Stimulated activated CD4-positive, alpha-beta T cell treated with anti-CD3 and anti-CD28 coated beads, Interleukin-1b, Interleukin-23, amount 100 ng/mL, for 48 hours (primary cell): Measurements from ENCODE around the gene PPIF.

Source experiments
- DNase-seq: peaks from one replicate; pipeline ENCODE4 v3.0.0-alpha.2; 2020

PPIF gene

DNA sequence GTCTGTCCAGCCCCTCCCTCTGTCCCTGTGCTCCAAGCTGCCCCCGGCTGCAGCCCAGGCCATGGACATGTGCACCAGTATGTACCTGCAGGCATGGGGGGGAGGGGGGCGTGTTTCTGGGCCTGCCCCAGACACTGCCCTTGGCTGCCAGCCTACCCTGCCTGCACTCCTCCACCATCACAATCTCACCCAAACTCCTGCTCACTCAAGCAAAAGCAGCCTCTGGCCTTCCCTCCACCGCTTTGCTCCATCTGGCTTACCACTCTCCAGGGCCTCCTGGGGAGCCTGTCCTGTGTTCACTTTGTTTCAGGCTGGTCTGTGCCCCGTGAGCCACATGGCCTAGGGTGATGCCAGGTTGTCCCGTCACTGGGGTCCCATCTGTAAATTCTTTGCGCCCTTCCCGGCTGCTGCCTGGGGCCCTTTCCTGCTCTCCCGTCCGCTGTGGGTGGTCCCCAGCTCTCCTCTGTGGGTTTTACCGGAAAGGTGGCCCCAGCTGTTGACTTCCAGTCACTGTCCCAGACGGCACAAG is 33.3 kb upstream of the PPIF start:
- DNase-seq: no peak

DNA sequence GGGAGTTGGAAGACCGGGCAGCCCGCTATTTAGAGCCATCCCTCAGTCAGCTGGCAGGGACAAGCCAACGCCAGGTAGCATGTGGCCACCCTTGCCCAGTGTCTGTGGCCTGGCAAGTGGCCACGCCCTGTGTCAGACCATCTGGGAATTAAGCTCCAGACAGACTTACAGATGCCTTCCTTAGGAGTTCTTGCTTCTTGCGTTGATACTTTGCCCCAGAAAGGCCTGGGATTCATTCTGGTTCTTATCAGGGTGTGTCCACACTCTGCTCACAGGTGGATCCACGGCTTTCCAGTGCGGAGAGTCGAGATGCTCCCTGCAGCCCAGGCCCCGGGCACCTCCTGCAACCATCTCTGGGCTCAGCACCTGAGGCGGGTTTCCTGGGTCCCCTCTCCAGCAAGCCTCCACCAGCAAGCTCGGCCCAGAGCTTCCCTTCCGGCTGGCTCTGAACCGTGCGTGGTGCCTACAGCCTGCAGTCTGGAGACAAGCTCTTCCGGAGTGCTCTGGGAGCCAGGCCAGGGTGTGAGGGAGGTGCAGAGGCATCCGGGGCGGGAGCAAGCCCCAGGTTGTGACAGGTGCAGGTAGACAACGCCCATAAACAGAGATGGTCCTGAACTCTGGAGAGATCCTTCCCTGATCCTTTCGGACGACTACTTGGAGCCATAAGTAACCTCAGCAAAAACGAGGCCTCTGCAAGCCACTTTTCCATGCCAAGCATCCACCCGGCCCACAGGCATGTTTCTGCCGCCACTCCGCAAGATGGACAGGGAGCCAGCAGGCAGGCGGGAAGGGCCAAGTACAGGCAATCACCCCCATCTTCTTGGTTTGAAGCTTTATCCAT is 32.3 kb upstream of the PPIF start:
- no peak for DNase-seq

DNA sequence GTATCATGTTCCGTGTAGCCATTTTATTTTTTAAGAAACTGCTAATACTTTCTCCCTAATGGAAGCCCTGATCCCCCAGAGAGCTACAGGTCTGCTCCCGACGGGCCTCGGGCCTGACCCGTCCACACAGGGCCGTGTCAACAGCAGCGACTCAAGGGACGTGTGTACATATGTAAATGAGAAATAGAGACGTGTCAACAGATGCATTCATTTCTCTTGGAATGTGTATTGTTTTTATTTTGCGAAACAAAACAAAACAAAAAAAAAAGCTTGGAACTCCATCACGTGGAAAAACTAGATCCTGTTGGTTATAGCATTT is 31.7 kb upstream of the PPIF start:
- no peak for DNase-seq

DNA sequence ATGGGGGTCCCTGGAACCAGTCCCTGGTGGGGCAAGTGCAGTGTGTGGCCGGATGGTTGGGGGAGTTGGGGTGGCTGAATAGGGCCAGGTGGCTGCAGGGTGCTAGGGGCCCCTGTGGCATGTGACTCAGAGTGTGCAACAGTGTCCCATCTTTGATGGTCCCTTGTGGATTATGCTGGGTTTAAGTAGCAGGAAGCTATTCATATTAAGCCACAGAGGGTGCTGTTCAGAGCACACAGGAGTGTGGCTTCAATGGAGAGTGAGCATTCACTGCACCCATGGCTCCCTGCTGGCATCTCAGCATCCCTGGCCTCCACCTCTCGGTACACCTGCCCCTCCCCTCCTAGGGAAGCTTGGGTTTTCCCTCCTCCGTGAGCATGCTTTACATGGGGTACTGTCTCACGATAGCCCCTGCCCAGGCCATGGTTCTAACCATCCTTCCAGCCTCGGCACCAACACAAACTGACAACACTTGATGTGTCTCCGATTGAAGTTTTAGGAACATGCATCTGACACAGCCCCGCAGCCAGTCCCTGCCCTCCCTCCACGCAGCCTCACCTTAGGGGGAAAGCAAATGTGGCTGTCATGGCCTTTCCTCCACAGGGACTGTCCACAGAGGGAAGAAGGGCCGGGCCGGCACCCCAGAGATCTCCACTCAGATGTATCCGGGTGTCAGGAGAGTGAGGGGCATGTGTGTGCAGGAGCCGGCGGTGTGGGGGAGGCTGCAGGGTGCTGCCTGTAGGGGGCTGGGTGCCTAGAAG is 30.4 kb upstream of the PPIF start:
- DNase-seq: no peak

DNA sequence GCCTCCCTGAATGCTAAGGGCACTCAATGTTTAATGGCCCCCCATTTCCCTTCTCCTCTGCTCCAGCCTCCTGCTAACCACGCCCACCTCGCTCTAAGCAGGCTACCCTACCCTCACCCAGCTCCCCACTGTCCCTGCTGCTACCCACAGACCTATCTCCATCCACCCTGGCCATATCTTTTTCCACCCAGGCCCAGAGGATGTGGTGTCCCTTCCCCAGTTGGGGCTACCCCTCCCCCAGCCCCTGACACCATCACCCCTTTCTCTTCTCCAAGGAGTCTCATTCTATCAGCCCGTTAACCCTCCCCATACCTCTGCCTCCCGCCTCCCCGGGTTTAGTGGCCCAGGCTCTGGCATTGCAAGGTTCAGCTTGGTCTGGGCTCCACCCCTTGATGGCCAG is 28.9 kb upstream of the PPIF start:
- DNase-seq: no peak

DNA sequence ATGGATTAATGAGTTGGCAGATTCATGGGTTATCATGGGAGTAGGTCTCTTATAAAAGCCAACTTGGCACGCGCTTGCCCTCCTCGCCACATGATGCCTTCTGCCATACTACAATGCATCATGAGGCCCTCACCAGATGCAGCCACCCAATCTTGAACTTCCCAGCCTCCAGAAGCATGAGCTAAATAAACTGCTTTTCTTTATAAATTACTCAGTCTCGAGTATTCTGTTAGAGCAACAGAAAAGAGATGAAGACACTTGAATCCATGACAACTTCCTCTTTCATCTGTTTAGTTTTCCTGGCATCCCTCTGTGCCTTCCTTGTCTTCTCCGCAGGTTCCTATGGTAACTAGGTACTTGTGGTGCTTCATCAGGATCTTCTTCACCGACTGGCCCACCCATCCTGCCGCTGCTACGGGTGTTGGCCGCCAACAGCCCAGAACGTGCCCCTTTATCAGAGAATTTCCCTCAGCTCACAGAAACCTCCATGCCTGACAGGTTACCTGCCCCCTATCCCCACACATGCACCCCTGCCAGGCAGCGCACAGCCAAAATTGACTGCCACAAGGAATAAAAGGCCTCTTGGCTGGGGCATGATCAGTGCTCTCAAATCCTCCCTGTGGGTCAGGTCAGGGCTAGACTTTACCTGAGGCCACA is 28.0 kb upstream of the PPIF start:
- DNase-seq: no peak

DNA sequence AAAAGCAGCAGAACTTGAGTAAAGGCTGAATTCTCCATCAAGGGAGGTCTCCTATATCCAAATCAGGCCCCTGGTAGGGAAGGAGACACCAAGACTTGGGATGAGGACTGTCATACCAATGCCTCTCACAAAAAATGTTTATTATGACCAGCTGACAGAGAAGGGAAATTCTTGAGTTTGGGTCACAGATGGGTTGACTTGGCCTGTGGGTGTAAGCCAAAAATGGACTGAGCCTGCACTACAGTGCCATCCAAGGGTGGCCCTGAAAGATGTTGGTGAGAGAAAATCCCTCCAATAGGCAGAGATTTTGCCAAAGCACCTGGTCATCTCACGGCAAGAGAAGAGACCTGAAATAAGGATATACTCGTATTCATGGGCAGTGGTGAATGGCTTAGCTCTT is 27.0 kb upstream of the PPIF start:
- no peak for DNase-seq

DNA sequence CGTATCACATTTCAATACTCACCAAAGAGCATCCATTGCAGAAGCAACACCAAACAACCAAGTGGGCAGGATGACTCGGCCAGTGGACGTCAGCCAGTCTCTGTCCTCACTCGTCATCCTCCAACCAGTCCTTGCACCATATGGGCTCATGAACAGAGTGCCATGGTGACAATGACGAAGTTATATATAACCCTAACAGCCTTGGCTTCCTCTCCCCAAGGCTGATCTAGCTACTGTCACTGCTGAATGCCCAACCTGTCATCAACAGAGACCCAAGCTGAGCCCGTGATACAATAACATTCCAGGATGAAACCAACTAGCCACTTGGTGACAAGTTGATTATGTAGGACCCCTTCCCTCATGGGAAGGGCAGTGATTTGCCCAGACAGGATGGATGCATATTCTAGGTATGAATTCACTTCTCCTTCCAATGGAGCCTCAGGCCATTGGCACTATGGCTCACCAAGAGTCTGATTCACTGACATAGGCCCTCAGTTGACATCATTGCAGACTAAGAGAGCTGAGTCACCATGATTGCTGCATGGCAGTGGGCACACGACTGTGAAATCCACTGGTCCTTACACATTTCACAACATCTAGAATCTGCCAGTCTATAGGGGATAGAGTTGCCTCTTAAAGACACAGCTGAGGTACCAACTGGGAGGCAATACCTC is 26.3 kb upstream of the PPIF start:
- peak; percentile 66 for DNase-seq

DNA sequence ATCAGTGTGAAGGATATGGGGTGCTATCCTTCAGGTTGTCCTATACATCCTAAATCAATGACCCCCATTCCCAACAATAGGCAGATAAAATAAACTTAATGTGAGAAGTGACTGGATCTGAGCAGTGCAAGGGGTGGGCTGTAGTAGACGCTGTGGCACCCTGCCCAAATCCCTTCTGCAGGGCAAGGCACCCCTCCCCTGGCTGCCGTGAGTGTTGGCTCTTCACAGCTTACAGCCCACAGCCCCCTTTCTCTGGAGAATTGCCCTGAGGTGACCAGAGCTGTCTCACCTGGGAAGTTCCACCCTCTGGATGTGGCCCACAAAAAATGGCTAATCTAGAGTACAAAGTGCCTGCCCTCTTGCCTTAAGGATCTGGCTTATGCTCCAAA is 25.8 kb upstream of the PPIF start:
- no peak for DNase-seq

DNA sequence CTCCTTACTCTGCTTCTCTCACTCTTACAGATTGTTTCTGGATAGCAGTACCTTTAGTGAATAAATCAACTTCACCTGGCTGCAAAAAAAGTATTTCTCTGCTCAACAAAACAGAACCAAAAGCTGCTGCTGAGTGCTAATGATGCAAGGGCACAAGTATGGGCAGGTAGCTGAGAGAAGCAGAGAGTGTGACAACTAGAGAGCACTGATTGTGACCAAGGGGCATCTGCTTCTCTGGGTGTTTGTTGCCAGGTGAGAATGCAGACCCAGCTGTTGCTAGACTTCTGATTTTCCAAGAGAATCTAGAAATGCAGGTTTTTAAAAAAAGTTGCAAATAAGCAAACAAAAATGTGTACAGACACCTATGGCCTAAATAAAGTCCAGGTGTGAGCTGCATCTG is 25.3 kb upstream of the PPIF start:
- DNase-seq: no peak

DNA sequence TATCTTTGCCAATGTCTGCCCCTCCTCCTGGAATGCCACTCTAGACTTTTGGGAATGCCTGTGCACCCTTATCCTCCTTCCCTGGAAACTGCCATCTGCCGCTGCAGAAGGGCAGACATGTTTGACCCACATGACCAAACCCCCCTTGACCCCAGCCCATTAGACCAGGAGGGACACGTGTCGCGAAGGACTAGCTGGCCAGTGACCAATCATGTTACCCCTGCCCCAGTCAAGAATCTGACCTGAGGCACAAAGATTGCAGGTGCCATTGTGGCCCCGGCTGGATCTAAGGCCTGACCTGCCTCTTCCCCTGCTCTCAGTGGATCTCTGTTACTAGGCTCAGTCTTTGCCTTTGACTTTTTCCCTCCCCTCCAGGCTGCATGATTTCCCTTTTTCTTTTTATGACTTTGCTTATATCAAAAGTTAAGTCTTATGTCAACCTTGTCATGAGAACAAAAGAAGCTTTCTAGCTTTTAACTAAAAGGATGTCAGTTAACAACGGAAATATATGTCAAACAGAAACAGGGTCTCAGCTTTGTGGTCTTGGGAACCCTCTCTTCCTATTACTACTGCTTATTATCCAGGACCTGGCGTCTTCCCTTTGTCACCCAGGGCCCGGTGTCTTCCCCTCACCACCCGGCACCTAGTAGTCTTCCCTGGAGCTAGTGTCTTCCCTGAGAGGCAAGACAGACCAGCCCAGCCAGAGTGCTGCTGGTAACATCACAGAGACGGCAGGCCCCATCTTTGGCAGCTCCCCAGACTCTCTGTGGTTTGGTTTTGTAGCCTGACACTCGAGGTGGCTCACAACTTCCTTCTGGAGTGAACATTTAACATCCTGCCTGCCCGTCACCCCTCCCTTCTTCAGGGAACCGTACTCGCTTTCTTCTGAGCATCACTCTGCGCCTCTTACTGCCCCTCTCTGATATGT is 24.4 kb upstream of the PPIF start:
- DNase-seq: peak; percentile 82

DNA sequence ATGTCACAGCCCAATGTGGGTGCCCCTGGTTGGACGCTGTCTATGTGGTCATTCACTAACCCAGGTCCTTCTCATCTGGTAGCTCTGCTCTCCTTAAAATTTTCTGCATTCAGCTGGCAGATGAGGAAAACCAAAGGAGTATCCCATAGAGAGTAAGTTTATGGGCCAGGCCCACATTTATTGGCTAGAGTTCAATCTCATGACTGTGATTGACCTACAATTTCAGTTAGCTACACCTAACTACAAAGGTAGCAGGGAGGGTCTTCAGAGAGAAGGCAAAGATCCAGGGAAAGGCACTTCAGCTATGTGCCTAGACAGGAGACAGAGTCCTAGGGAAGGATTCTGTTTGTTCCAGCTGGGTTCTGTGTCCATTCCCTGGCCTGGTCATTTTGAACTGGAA is 23.7 kb upstream of the PPIF start:
- DNase-seq: no peak

DNA sequence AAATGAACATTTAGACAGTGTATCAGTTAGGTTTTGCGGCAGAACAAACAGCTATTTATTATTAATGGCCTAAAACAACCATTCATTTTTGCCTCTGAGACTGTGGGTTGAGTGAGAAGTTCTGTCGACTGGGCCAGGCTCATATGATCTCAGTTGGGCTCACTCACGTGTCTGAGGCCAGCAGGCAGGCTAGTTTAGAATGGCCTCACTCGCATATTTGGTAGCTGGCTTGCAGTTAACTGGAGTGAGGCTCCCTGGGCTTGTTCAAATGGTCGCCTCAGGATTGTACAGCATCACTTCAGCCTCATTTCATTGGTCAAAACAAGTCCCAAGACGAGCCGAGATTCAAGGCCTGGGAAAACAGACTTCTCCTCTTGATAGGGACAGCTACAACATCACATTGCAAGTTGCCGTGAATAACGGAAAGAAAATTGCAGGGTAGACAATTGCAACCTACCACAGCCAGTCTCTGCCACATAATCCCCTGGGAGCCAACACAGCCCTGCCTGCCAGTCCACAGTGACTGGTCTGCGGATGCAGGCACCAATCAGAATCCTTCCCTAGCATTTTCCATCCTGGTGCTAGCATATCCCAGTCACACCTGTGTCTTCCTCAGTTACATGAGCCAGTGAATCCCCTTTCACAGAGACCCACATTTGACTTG is 23.1 kb upstream of the PPIF start:
- no peak for DNase-seq

DNA sequence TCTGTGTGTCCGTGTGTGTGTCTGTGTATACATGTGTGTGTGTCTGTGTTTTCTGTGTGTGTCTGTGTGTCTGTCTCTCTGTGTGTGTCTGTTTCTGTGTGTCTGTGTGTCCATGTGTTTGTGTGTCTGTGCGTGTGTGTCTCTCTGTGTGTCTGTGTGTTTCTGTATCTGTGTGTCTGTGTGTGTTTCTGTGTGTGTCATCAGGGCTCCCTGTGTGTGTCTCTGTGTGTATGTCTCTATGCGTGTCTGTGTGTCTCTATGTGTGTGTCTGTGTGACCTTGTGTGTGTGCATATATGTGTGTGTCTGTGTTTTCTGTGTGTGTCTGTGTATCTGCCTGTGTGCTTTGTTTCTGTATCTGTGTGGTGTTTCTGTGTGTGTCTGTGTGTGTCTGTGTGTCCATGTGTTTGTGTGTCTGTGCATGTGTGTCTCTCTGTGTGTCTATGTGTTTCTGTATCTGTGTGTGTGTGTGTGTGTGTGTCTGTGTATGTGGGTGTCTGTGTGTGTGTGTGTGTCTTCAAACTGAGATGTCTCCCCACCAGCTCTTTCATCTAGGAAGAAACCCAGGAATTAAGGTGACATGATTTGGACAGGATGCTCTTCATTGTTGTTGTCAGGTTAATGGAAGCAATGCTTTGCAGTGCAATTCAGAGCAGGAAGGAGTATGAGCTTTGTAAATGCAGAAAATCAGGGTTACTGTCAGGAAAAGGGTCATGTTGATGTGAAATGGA is 20.7 kb upstream of the PPIF start:
- no peak for DNase-seq

DNA sequence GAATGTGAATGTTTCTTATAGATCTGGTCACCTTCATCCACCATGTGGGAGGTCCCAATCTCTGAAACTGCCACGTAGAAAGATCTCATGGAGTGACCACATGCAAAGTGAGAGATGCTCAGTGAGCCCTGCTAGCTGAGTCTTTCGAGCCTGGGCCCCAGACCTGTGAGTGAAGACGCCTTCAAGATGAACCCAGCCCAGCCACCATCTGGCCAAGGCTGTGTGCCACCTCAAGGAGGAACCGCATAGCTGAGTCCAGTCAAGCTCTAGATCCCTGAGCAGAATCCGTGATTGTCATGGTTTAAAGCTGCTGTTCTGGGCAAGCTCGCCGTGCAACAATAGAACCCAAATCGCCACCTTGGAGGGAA is 20.2 kb upstream of the PPIF start:
- no peak for DNase-seq

DNA sequence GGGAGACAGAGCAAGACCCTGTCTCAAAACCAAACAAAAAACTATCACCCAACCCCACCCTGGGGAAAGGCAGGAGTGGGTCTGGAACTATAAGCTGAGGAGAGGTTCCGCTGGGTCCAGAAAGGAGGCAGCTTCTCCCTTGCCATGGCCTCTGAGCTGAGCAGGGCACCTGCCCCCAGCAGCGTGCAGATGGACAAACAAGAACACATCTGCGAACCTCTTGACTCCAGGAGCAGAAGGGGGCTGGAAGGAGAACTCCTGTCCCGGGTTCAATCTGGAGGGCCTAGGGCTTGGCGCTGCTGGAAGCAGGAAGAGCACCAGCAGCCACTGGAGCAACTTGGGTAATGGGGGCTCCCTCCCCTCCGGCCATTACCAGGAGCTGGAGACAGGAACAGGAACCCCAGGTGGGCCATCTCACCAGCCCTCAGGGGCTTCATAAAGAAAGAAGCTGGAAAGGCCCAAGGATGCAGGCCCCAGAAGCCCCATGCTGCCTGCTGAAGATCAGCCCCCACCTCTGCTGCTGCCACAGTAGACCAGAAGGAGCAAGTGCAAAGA is 19.0 kb upstream of the PPIF start:
- no peak for DNase-seq

DNA sequence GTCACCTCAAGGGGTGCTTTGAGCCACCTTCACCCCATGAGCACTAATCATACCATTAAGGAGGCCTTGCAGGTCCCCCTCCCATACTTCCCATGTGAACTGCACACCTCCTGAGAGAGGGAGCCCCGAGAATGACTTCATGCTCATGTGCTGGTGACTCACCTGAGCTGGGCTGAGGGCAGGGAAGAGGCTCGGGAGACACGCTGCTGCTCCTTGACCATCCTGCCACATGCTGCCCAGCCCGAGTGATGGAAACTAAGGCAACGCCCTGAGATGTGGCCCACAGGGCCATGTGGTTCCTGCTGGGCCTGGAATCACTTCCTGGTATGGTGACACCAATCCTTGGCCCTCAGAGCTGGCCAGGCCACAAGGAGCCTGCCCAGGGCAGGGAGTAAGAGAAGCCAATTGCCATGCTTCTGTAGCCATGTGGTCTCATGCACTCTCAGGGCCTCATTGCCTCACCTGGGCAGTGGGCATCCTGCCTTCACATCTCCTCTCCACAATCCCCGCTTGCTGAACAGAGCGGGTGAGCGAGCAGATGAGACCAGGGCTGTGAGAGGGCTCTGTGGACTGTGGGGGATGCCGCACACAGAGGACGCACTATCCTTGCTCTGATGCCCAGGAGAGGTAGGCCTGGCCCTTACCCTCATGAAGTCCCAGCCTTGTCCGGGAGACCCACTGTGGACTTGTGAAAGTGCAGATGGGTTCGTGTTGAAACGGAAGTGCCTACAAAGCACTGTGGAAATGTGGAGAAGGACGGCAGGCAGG is 18.3 kb upstream of the PPIF start:
- DNase-seq: no peak

DNA sequence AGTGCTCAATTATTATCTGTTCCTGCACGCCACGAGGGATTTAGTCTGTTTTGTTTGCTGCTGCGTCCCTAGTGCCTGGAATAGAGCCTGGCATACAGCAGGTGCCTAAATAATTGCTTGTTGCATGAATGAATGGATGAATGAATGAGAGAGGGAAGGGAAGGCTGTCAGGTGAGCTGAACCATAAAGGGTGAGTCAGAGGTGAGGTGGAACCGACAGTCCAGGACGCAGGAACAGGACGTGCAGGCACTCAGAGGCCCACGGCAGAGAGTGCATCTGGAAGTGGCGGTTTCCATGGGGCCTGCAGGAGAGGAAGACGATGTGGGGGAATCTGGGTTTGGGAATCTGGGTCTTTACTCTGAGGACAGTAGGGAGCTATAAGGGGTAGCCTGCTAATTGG is 17.7 kb upstream of the PPIF start:
- DNase-seq: no peak

DNA sequence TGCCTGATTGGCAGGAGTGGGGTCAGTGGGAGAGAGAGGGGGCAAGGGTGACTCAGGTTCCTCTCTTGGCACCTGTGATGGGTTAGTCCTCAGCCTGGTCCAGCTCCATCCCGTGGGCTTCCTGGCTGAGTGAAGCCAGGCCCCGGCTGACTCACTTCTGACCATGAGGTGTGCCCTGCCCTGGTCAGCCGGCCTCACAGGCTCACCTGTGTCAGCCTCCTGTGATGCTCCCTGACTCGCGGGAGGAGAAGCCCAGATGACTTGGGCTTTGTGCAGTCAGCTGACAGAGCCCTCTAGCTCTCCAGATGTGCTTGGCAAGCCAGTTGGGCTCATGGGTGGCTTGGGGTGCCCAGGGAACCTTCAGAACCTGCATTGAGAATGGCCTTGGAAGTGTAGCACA is 16.0 kb upstream of the PPIF start:
- DNase-seq: peak; percentile 33

DNA sequence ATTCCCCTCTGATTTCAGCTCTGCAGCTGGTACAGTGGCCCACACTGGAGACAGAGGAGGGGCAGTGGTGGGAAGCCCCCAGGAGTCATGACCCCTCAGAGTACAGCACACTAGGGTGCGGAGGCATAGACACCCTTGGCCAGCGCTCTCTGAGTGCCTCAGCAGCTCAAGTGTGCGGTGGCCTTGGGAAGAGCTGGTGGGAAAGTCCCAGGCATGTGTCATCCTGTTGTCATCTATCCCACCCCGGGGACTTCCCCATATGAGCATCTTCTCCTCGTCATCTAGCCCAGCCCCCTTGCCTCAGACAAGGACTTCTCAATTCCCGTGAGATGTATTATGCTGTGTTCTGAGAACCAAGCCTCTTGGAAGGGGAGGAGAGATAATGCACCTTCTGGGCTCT is 15.6 kb upstream of the PPIF start:
- peak; percentile 90 for DNase-seq
